ENCODE measurements around the gene IGDCC3.

Gene IGDCC3

GRCh38 chr15:65390447-65390846 is 12.6 kb upstream of the IGDCC3 start:
- in situ Hi-C loops (cut with MboI; ENCODE audit: low sequenced_read_pairs), result loop anchor here (25.0 kb wide), 1 partner anchor 653 kb away; no protein-coding TSS in a partner anchor

GRCh38 chr15:65389226-65389625 is 11.4 kb upstream of the IGDCC3 start:
- in situ Hi-C loops (cut with MboI; ENCODE audit: low sequenced_read_pairs), result loop anchor here (25.0 kb wide), 1 partner anchor 652 kb away; no protein-coding TSS in a partner anchor

DNA sequence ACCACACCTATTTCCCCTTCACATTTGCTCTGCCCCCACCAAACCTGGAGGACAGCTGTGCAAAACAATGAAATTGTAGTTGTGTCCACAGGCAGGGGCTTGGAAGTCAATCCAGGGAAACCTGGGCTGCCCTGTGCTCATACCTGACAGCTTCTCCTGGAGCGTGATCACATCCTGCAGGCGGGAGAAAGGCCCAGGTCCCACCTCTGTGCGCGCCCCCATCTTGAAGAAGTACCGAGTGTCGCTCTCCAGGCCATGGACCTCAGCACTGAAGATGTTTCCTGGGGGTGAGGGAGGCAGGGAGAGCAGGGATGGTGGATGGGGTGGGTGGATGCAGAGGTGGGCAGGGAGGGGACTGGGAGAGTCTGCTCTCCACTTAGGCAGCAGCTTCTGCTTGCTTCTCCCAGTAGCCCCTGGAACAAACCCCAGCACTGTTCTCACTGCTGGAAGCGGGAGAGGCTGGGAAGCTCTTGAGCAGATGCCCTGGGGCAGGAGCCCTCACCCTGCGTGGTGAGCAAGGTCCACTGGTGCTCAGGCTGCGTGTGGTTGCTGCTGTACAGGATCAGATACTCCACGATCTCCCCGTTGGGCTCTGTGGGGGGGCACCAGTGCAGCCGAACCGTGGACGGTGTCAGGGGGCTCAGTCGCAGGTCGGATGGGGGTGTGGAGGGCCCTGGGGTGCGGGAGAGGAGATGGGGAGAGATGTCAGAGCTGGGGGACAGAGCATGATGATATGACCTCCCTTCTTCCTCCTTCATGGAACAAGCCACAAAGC is 10.7 kb upstream of the IGDCC3 start:
- in situ Hi-C loops (cut with MboI; ENCODE audit: low sequenced_read_pairs), result loop anchor here (25.0 kb wide), 1 partner anchor 651 kb away; no protein-coding TSS in a partner anchor

GRCh38 chr15:65386886-65387285 is 9.1 kb upstream of the IGDCC3 start:
- in situ Hi-C loops (cut with MboI; ENCODE audit: low sequenced_read_pairs), result loop anchor here (25.0 kb wide), 1 partner anchor 650 kb away; no protein-coding TSS in a partner anchor

GRCh38 chr15:65386376-65386775 is 8.6 kb upstream of the IGDCC3 start:
- in situ Hi-C loops (cut with MboI; ENCODE audit: low sequenced_read_pairs), result loop anchor here (25.0 kb wide), 1 partner anchor 649 kb away; no protein-coding TSS in a partner anchor

DNA sequence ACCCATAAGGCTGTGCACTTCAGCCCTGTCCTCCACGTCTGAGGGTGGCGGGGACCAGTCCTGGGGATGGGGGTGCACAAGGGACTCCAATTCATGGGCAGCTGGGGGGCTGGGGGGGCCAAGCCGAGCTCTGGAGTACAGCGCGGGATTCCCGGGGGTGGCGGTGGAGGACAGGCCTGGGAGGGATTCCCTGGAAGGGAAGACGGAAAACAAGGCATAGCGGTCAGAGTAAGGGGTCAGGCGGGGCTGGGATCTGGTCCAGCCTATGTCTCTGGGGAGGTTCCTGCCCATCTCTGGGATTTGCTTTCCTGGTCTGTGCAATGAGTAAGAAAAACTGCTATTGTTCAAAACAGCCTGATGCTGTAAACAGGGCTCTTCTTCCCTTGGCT is 8.1 kb upstream of the IGDCC3 start:
- in situ Hi-C loops (cut with MboI; ENCODE audit: low sequenced_read_pairs), result loop anchor here (25.0 kb wide), 1 partner anchor 649 kb away; no protein-coding TSS in a partner anchor

GRCh38 chr15:65384895-65385869 is 7.4 kb upstream of the IGDCC3 start:
- in situ Hi-C loops (cut with MboI; ENCODE audit: low sequenced_read_pairs), result loop anchor here (5.0 to 25.0 kb wide), 2 partner anchors 63 to 648 kb away; no protein-coding TSS in a partner anchor

- in situ Hi-C loops (cut with MboI; ENCODE audit: low sequenced_read_pairs), result loop anchor here (5.0 to 25.0 kb wide), 2 partner anchors 62 to 647 kb away; no protein-coding TSS in a partner anchor
These were observed 6.7 kb upstream of the IGDCC3 start for GRCh38 chr15:65384505-65384894.

DNA sequence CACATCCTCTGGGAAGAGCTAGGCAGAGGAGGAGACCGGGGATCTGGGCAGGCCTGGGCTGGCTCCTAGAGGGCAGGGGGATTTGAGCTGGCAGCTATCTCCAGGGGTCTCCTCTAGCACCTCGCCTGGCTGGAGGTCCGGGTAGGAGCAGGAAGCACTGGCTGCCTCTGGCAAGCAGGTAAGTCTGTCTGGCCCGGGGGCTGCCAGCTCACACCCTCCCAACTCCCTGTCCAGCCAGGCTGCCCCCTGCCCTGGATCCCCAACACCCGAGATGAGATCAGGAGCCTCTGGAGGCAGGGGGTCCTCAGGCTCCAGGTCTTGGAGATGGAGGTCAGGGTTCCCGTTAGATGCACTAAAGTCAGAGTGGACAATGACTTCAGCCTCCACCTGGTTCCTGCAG is 6.2 kb upstream of the IGDCC3 start:
- in situ Hi-C loops (cut with MboI; ENCODE audit: low sequenced_read_pairs), result loop anchor here (5.0 to 25.0 kb wide), 2 partner anchors 62 to 647 kb away; no protein-coding TSS in a partner anchor

- in situ Hi-C loops (cut with MboI; ENCODE audit: low sequenced_read_pairs), result loop anchor here (5.0 to 25.0 kb wide), 2 partner anchors 61 to 646 kb away; no protein-coding TSS in a partner anchor
These were observed 5.7 kb upstream of the IGDCC3 start for GRCh38 chr15:65383456-65383855.

DNA sequence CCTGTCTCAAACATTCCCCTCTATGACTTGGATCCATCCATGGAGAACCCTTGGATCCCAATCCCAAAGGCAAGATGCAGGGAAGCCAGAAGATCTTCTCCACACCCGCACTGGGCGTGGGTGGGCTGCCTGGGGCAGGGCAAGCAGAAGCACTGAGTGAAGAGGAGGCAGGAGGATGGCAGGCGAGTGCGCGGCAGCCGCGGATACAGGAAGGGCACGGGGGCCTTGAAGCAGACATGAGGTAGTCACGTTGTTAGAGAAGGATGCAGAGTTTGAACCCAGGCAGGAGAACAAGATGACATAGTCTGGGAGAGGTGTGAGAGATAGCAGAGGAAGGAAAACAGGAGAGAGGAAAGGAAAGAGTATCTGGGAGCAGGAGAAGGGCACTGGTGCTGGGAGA is 5.1 kb upstream of the IGDCC3 start:
- in situ Hi-C loops (cut with MboI; ENCODE audit: low sequenced_read_pairs), result loop anchor here (5.0 to 25.0 kb wide), 2 partner anchors 61 to 646 kb away; no protein-coding TSS in a partner anchor

DNA sequence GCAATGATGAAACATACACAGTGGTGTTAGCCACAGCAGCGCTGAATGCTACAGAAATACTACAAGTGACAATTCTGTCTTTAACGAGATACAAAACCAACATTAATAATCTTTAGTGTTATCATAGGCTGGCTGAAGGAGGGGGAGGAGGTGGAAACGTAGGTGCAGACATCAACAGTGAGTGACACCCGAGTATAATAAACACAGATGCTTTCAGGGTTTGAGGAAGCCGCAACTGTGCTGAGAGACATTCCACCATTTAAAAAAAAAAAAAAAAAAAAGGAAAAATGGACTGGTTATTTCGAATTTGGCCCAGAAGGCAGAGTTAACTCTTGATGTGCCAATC is 4.3 kb upstream of the IGDCC3 start:
- in situ Hi-C loops (cut with MboI; ENCODE audit: low sequenced_read_pairs), result loop anchor here (5.0 to 25.0 kb wide), 2 partner anchors 60 to 645 kb away; no protein-coding TSS in a partner anchor

GRCh38 chr15:65381445-65382145 is 3.8 kb upstream of the IGDCC3 start:
- in situ Hi-C loops (cut with MboI; ENCODE audit: low sequenced_read_pairs), result loop anchor here (5.0 to 25.0 kb wide), 2 partner anchors 59 to 644 kb away; no protein-coding TSS in a partner anchor

GRCh38 chr15:65379986-65380385 is 2.2 kb upstream of the IGDCC3 start:
- in situ Hi-C loops (cut with MboI; ENCODE audit: low sequenced_read_pairs), result loop anchor here (5.0 to 25.0 kb wide), 2 partner anchors 58 to 643 kb away; no protein-coding TSS in a partner anchor

- in situ Hi-C loops (cut with MboI; ENCODE audit: low sequenced_read_pairs), result loop anchor here (25.0 kb wide), 1 partner anchor 640 kb away; no protein-coding TSS in a partner anchor
These were observed 462 bp downstream of the IGDCC3 start for GRCh38 chr15:65377105-65377975.

DNA sequence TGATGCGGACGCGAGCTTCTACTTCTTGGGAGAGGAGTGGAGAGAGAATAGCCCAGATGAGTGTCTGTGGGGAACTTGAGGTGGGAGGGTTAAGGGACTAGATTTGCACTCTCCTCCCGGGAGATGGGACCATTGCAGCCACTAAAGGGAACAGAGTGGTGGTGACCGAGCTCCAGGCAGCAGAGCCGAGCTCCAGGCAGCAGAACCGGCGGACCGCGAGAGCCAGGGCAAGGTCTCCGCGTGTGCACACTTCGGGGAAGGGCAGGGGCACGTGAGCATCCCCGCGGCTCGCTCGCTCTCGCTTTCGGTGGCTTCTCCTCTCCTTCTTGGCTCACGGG is 1.1 kb downstream of the IGDCC3 start:
- in situ Hi-C loops (cut with MboI; ENCODE audit: low sequenced_read_pairs), result loop anchor here (25.0 kb wide), 1 partner anchor 639 kb away; no protein-coding TSS in a partner anchor

GRCh38 chr15:65375871-65376607 is 1.8 kb downstream of the IGDCC3 start:
- in situ Hi-C loops (cut with MboI; ENCODE audit: low sequenced_read_pairs), result loop anchor here (25.0 kb wide), 1 partner anchor 639 kb away; no protein-coding TSS in a partner anchor

GRCh38 chr15:65374821-65375401 is 2.9 kb downstream of the IGDCC3 start:
- in situ Hi-C loops (cut with MboI; ENCODE audit: low sequenced_read_pairs), result loop anchor here (25.0 kb wide), 1 partner anchor 638 kb away; no protein-coding TSS in a partner anchor
